Stimulated activated naive CD8-positive, alpha-beta T cell treated with anti-CD3 and anti-CD28 coated beads, Interleukin-15, amount 100 ng/mL, for 72 hours (primary cell): ENCODE measurements around the gene RBM6.
A peak's percentile ranks its signal among the peaks of the same experiment; 100 is the strongest.

ENCODE experiments used
- ATAC-seq: fragments of 150-1000 bp; cut with Tn5 transposase; 2 replicates; pipeline ENCODE4 v1.10.0; 2021; ENCODE audit warnings: mild to moderate bottlenecking, moderate library complexity
- DNase-seq, 2 donors: peaks; one replicate each; pipeline ENCODE4 v3.0.0; 2021 to 2022
- H3K27ac Mint-ChIP-seq, 2 donors: one replicate each; pipeline ENCODE4 v1.8.0; 2022; ENCODE audit warnings: mild to moderate bottlenecking in 2 of 2, mixed read lengths in 2 of 2, moderate library complexity in 2 of 2
- H3K27me3 Mint-ChIP-seq: one replicate; pipeline ENCODE4 v1.8.0; 2022; ENCODE audit warnings: mixed read lengths
- H3K4me1 Mint-ChIP-seq: one replicate; pipeline ENCODE4 v1.8.0; 2022; ENCODE audit warnings: mild to moderate bottlenecking, mixed read lengths
- H3K4me3 Mint-ChIP-seq, 2 donors: one replicate each; pipeline ENCODE4 v1.8.0; 2022; ENCODE audit warnings: mild to moderate bottlenecking in 2 of 2, mixed read lengths in 2 of 2, moderate library complexity in 1 of 2
- H3K9me3 Mint-ChIP-seq, 2 donors: one replicate each; pipeline ENCODE4 v1.8.0; 2022; ENCODE audit warnings: mixed read lengths in 2 of 2

Gene RBM6

GRCh38 chr3:50089609-50089945 lies 149.6 kb downstream of the RBM6 start:
- Mint-ChIP-seq H3K4me1 (peaks cover 33% of the 10 kb centered on the region), H3K9me3 (no peaks in the 10 kb centered on the region), H3K4me3 (peak overlapping the region; percentile 91 to 96), H3K27ac (peak overlapping the region; percentile 99 to 100), H3K27me3 (no peaks in the 10 kb centered on the region)
- DNase-seq, result no peak
- ATAC-seq, result peak; percentile 1

GRCh38 chr3:50090984-50091383 lies 151.0 kb downstream of the RBM6 start:
- no peak for ATAC-seq
- Mint-ChIP-seq H3K27ac (peak overlapping the region in 1 of 2 donors; percentile 99), H3K9me3 (no peaks in the 10 kb centered on the region), H3K4me1 (peaks cover 40% of the 10 kb centered on the region), H3K4me3 (peak overlapping the region; percentile 91 to 96), H3K27me3 (no peaks in the 10 kb centered on the region)
- DNase-seq, result no peak

DNA sequence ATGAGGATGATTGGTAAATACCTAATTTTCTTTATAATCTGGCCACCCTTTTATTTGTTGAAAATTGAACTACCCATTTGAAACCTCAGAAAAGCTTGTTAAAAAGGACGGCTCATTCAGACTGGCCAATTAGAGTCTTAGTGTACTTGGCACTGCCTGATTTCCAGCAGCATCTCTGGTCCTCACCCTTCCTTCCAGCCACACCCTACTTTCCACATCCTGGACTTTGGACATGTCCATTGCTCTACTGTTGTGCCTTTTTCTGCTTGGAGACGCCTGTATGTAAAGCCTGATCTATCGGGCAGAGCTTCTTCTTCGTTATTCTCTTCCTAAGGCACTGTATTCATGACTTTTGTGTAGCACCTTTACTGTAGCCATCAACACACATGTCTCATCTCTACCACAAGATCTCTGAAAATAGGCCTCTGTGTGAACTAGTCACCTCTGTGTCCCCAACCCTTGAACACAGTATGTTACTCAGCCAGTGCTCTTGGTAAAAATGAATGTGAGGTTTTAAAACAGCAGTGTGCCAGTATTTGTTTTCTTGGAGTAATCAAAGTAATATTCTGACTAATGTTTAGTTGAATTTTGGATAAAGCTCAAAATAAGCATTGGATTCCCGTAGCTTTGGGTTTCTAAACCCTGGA lies 155.5 kb downstream of the RBM6 start:
- H3K9me3 Mint-ChIP-seq, result no peaks in the 10 kb centered on the region
- DNase-seq (no peak), ATAC-seq (no peak)
- H3K4me3 Mint-ChIP-seq, result no peak overlapping the region
- peak overlapping the region; percentile 3 to 8 for H3K27ac Mint-ChIP-seq
- no peaks in the 10 kb centered on the region for H3K27me3 Mint-ChIP-seq
- peaks cover 33% of the 10 kb centered on the region for H3K4me1 Mint-ChIP-seq

GRCh38 chr3:50100386-50100785 lies 160.4 kb downstream of the RBM6 start:
- Mint-ChIP-seq H3K27ac (no peak overlapping the region), H3K9me3 (no peaks in the 10 kb centered on the region), H3K4me1 (peaks cover 11% of the 10 kb centered on the region), H3K27me3 (no peaks in the 10 kb centered on the region), H3K4me3 (no peak overlapping the region)
- ATAC-seq (no peak), DNase-seq (no peak)

DNA sequence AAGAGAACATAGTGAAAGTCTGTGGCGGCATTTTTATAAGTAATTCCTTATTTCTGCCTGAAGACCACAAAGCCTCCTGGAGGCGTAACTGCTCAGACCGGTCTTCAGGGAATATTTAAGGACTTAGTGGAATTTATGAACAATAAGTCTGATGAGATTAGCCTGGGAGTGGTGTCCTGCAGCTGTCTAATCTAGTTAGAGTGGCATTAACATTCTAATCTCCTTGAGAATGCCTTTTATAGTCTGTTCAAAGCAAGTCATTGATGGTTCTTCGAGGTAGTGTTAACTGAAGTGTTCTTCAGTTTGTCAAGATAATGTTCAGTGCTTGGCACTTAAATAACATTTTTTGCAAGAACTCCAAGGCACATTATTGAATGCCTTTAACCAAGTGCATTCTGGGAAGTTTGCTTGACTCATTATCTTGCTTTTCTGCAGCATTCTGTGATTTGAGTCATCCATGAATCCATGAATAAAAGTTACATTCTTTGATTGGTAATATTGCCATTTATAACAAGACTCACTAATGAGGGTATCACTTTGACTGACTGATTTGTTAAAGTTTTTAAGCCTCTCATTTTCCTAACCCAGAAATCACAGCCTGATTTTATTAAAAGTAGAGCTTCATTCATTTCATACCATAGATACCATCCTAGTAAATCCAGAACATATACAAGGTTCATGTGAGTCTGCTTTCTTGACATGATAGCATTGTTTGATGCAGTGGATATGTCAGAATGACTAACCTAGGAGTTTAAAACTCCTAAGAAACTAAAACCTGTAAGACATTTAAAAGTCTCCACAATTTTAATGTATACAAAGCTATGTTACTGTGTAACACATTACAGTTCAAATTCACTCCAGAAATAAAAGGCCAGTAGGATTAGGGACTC lies 161.3 kb downstream of the RBM6 start:
- Mint-ChIP-seq H3K27ac (peak overlapping the region in 1 of 2 donors; percentile 61), H3K27me3 (no peaks in the 10 kb centered on the region), H3K9me3 (no peaks in the 10 kb centered on the region)

GRCh38 chr3:50102558-50102957 lies 162.6 kb downstream of the RBM6 start:
- Mint-ChIP-seq H3K27ac (peak overlapping the region in 1 of 2 donors; percentile 72), H3K4me1 (no peaks in the 10 kb centered on the region), H3K27me3 (no peaks in the 10 kb centered on the region), H3K9me3 (no peaks in the 10 kb centered on the region), H3K4me3 (no peak overlapping the region)
- no peak for ATAC-seq
- DNase-seq, result no peak

More for the DNA sequence above, 161.3 kb downstream of the RBM6 start:
- ATAC-seq, result no peak
- peaks cover 7% of the 10 kb centered on the region for H3K4me1 Mint-ChIP-seq
- H3K4me3 Mint-ChIP-seq, result no peak overlapping the region
- DNase-seq, result no peak

GRCh38 chr3:50111757-50112156 lies 171.8 kb downstream of the RBM6 start:
- Mint-ChIP-seq H3K4me3 (no peak overlapping the region), H3K27ac (no peak overlapping the region), H3K4me1 (no peaks in the 10 kb centered on the region), H3K27me3 (no peaks in the 10 kb centered on the region), H3K9me3 (no peaks in the 10 kb centered on the region)
- DNase-seq, result no peak
- no peak for ATAC-seq

- H3K4me3 Mint-ChIP-seq, result no peak overlapping the region
- DNase-seq (no peak), ATAC-seq (no peak)
- H3K27me3 Mint-ChIP-seq, result no peaks in the 10 kb centered on the region
- H3K4me1 Mint-ChIP-seq, result no peaks in the 10 kb centered on the region
- no peak overlapping the region for H3K27ac Mint-ChIP-seq
- H3K9me3 Mint-ChIP-seq, result no peaks in the 10 kb centered on the region
Measured at GRCh38 chr3:50112462-50112861, 172.5 kb downstream of the RBM6 start.

GRCh38 chr3:50117120-50117519 lies 177.2 kb downstream of the RBM6 start:
- ATAC-seq (no peak), DNase-seq (no peak)
- no peak overlapping the region for H3K27ac Mint-ChIP-seq
- no peak overlapping the region for H3K4me3 Mint-ChIP-seq
- no peaks in the 10 kb centered on the region for H3K4me1 Mint-ChIP-seq
- H3K27me3 Mint-ChIP-seq, result no peaks in the 10 kb centered on the region
- H3K9me3 Mint-ChIP-seq, result no peaks in the 10 kb centered on the region

DNA sequence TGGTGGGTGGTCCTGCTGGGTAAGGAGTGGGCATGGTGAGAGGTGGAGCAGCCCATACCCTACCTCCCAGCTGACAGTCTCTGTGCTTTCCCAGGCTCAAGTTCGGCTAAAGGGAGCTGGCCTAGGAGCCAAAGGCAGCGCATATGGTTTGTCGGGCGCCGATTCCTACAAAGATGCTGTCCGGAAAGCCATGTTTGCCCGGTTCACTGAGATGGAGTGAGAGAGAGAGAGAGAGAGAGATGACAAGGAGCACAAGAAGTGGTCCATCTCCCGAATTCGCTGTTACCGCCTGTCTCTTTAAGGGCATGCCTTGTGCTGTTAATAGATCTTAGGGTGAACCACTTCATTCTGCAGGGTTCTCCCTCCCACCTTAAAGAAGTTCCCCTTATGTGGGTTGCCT lies 178.3 kb downstream of the RBM6 start:
- no peak for DNase-seq
- H3K27ac Mint-ChIP-seq, result no peak overlapping the region
- no peaks in the 10 kb centered on the region for H3K27me3 Mint-ChIP-seq
- ATAC-seq, result no peak
- H3K4me1 Mint-ChIP-seq, result no peaks in the 10 kb centered on the region
- no peaks in the 10 kb centered on the region for H3K9me3 Mint-ChIP-seq
- no peak overlapping the region for H3K4me3 Mint-ChIP-seq

DNA sequence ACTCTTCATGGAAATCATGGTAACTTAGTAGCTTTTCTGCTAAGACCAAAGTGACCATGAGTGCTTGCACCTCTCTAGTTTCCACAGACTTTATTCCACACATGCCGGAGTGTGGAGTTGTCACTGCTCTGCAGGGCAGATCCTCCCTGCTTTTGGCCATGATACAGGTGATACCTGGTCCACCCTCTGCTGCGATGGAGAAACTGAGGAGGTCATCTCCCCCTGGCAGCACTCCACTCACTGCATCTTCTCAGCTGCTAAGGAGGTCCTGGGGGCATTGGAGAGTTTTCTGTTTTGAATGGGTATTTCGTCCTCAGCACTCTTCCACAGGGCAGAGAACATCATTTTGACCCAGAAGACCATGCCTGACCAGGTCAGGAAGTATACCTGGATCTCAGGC lies 179.8 kb downstream of the RBM6 start:
- H3K4me1 Mint-ChIP-seq, result no peaks in the 10 kb centered on the region
- ATAC-seq (no peak), DNase-seq (no peak)
- H3K9me3 Mint-ChIP-seq, result no peaks in the 10 kb centered on the region
- no peak overlapping the region for H3K4me3 Mint-ChIP-seq
- no peaks in the 10 kb centered on the region for H3K27me3 Mint-ChIP-seq
- H3K27ac Mint-ChIP-seq, result no peak overlapping the region

DNA sequence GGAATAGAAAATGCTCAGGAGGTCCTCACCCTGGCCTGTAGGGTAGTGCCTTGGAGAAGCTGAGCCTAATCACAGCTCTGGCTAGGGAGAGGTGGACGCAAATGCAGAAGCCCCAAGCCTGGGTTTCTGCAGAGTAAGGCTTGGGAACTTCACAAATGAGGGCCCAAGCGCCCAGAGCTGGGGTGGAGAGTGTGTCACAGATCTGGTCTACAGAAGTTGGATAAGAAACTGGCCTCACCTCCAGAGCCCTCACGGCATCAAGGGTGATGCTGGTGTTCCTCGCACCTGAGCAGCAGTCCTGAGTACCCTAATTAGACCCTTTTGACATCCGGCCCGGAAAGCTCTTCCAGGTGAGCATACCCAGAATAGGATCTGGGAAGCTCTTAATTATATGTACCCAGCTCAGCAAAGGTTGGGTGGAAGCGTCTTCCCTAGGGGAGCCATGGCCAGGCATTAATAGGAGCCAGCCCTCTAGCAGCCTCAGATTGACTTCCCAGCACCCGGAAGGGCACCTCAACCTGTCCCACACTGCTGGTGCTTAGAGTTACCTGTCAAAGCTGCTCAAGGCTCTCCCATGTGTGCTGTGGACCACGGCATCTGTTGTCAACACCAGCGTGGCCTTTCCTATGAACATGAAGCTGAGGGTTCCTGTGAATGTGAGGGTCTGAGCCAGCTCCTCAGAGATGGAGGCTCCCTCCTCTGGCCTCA lies 180.6 kb downstream of the RBM6 start:
- Mint-ChIP-seq H3K9me3 (no peaks in the 10 kb centered on the region), H3K27me3 (no peaks in the 10 kb centered on the region), H3K4me1 (no peaks in the 10 kb centered on the region), H3K4me3 (no peak overlapping the region), H3K27ac (peak overlapping the region in 1 of 2 donors; percentile 19)
- ATAC-seq (no peak), DNase-seq (no peak)

DNA sequence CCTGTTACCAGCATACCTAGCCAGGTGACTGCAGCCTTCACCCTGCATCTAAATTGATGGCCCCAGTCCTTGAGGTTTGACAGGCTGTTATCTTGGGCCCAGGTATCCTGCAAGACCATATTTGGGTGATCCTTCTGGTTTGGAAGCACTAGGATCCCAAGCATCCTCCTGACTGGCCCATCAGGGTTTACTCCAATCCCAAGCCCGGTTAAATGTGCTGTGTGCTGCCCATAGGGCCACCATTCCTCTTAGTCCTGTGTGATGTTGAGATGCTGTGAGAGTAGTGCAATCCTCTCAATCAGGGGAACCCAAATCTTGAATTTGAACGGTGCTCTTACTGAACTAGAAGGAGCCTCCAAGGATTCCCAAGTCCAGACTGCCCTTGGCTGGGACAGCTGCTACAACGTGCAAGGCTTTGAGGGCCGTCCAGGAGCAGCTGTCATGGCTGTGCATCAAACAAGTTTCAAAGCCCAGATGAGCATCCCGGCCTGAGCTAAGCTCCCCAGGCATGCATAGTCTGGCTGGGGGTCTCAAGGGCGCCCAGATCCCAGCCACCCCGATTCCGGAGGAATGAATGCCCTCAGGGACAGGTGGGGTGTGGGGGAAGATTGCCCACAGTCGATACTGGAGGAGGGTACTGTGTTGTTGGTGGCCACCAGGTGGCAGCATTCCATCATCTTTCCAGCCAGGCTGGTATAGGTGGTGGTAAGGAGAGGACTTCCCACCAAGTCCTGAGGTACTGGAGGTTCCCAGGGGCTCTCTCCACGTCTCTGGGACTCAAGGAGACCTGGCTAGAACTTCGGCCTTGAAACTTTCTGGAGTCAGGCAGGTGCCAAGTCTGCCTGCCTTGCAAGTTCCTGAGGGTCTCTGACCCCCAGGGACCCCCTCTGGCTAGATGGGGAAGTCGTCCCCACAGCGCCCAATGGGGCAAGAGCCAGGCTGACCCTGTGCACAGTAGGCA lies 181.4 kb downstream of the RBM6 start:
- Mint-ChIP-seq H3K4me1 (no peaks in the 10 kb centered on the region), H3K9me3 (no peaks in the 10 kb centered on the region), H3K27me3 (no peaks in the 10 kb centered on the region), H3K4me3 (no peak overlapping the region), H3K27ac (peak overlapping the region in 1 of 2 donors; percentile 12)
- ATAC-seq, result peak; percentile 84
- DNase-seq, result peak; percentile 66

DNA sequence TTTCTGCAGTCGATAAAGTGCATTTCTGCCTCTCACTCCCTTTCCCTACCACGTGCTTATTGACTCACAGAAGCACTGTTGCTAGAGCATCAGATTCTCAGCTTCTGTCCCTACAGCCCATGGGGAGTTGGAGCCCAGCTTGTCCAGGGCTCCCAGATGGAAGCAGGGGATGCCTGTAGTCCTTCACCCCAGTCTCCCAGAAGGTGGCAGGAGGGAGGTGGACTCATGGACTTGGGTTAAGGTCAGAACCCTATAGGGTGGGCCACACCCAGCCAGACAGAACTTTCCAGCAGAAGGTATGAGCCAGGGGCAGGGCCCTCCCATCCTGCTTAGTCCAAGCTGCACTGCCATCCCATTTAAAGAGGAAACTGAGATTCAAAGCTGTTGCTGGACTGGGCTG lies 182.1 kb downstream of the RBM6 start:
- no peaks in the 10 kb centered on the region for H3K4me1 Mint-ChIP-seq
- ATAC-seq (no peak), DNase-seq (no peak)
- H3K27me3 Mint-ChIP-seq, result no peaks in the 10 kb centered on the region
- peak overlapping the region in 1 of 2 donors; percentile 93 for H3K27ac Mint-ChIP-seq
- no peak overlapping the region for H3K4me3 Mint-ChIP-seq
- H3K9me3 Mint-ChIP-seq, result no peaks in the 10 kb centered on the region
